Measurements from ENCODE around the gene TMEM120A. TPM values are rescaled to one million over a fixed set of nuclear protein-coding genes. Genes with fewer than 3 reads are reported as not detected.

TMEM120A gene
- total RNA-seq, 2 experiments from 2014 or later: 24.2 to 25.8 TPM

DNA sequence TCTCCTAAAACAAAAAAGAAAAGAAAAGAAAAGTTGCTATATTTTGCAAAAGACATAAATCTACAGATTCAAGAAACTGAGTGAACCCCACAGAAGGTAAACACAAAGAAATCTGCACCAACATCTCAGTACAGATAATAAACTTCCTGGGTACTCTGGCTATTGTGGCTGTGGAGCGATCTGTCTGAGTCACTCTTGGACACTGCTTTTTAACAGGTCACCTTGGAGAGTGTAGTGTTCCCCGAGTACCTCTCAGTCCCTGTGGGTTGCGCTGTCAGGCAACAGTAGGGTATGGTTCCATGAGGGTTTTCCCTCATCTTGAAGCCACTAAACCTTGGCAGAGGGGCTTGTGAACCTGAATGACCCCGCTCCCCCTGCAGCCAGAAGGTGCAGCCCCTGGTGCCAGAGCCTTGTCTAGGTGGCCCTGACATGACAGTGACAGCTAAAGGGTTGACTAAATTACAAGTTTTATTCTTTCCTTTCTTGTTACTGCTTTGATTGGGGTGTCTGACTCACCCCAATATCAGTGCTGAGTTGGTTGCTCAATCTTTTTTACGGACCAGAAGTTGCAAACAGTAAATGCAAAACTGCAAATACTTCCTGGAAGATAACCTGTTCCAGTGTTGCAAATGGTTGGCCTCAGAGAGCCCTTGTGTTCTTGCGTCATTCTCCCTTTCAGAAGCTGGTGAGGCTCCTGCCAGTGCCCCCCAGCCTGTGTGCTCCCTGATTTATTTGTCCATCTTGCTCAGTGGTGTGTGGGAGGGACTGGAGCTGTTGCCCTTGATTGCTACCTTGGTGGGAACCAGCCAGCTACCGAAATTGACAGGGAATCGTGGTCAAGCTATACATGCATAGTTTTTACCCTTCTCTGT lies 48.9 kb downstream of the TMEM120A start:
- no peak for DNase-seq
- H3K4me3 Mint-ChIP-seq: no peak overlapping the region
- H3K9me3 Mint-ChIP-seq: no peaks in the 10 kb centered on the region
- H3K27ac Mint-ChIP-seq: no peak overlapping the region
- intact Hi-C loops (cut with micrococcal nuclease): no loop called here
- H3K4me1 Mint-ChIP-seq (ENCODE audit: low read depth): peaks cover 16% of the 10 kb centered on the region
- H3K36me3 Mint-ChIP-seq: peaks cover 4% of the 10 kb centered on the region
- ChIA-PET CTCF (interaction anchor here (0.6 kb wide), 1 partner anchor 35 kb away, joined by 3 read pairs; no protein-coding TSS in a partner anchor), POLR2A (no interaction called here)
- no peaks in the 10 kb centered on the region for H3K27me3 Mint-ChIP-seq

DNA sequence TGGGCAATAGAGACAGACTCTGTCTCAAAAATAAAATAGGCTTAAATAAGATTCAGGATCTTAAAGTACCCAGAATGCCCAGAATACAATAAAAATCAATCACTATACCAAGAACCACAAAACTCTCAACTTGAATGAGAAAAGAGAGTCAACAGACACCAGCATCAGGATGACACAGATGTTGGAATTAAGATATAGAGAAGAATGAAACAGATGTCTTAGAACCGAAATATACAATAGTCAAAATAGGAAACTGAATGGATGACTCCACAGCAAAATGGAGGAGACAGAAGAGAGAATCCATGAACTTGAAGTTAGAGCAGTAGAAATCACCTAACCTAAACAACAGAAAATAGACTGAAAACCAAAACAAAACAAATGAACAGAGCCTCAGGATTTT lies 49.9 kb downstream of the TMEM120A start:
- Mint-ChIP-seq H3K27ac (no peak overlapping the region), H3K9me3 (no peaks in the 10 kb centered on the region), H3K4me1 (ENCODE audit: low read depth) (peaks cover 14% of the 10 kb centered on the region), H3K4me3 (no peak overlapping the region), H3K27me3 (no peaks in the 10 kb centered on the region), H3K36me3 (peaks cover 4% of the 10 kb centered on the region)
- ChIA-PET CTCF (no interaction called here), POLR2A (no interaction called here)
- no peak for DNase-seq
- intact Hi-C loops (cut with micrococcal nuclease): no loop called here

DNA sequence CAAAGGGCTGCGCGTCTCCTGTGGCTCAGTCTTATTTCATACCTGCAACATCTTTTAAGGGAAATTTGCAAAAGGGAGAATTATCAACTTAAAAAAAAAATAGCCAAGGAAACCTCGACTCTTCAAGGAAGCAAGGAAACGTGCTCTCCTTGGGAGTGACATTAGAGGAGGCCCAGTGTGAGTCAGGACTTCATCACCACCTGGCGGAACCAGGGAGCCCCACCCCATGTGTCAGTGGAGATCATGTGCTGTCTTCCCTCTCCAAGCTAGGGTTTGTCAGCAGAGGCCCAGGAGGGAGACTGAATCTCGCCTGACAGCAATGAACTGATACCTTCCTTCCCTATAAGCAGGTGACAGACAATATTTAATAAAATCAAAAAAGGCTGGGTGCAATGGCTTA lies 50.5 kb downstream of the TMEM120A start:
- POLR2A ChIA-PET: no interaction called here
- H3K4me3 Mint-ChIP-seq: no peak overlapping the region

DNA sequence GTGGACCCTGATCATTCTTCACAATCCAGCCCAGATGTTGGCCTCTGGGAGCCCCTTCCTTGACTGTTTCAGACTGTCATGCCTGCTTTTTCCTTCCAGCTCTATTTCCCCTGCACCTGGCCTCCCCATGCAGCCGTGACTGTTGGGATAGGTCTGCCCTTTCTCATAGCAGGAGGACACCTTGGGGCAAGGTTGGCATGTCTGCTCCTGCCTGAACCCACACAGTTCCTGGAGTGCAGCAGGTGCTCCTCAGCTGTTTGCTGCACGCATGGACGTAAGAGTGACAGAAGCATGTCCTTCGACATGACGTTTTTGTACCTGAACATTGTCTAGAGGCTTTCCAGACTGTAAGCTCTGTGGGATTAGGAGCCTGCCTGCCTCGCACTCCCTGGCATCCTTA lies 55.5 kb downstream of the TMEM120A start:
- H3K4me3 Mint-ChIP-seq: no peak overlapping the region
- ChIA-PET CTCF (no interaction called here), POLR2A (no interaction called here)
- intact Hi-C loops (cut with micrococcal nuclease): no loop called here
- H3K9me3 Mint-ChIP-seq: no peaks in the 10 kb centered on the region
- DNase-seq: no peak
- H3K27ac Mint-ChIP-seq: no peak overlapping the region
- peaks cover 4% of the 10 kb centered on the region for H3K4me1 Mint-ChIP-seq (ENCODE audit: low read depth)
- H3K27me3 Mint-ChIP-seq: no peaks in the 10 kb centered on the region
- H3K36me3 Mint-ChIP-seq: peaks cover 4% of the 10 kb centered on the region

More for the DNA sequence above, 50.5 kb downstream of the TMEM120A start:
- Mint-ChIP-seq H3K9me3 (no peaks in the 10 kb centered on the region), H3K4me1 (ENCODE audit: low read depth) (peaks cover 14% of the 10 kb centered on the region), H3K27me3 (no peaks in the 10 kb centered on the region), H3K27ac (no peak overlapping the region), H3K36me3 (peaks cover 4% of the 10 kb centered on the region)
- intact Hi-C loops (cut with micrococcal nuclease): no loop called here
- CTCF ChIA-PET: no interaction called here
- DNase-seq: no peak

DNA sequence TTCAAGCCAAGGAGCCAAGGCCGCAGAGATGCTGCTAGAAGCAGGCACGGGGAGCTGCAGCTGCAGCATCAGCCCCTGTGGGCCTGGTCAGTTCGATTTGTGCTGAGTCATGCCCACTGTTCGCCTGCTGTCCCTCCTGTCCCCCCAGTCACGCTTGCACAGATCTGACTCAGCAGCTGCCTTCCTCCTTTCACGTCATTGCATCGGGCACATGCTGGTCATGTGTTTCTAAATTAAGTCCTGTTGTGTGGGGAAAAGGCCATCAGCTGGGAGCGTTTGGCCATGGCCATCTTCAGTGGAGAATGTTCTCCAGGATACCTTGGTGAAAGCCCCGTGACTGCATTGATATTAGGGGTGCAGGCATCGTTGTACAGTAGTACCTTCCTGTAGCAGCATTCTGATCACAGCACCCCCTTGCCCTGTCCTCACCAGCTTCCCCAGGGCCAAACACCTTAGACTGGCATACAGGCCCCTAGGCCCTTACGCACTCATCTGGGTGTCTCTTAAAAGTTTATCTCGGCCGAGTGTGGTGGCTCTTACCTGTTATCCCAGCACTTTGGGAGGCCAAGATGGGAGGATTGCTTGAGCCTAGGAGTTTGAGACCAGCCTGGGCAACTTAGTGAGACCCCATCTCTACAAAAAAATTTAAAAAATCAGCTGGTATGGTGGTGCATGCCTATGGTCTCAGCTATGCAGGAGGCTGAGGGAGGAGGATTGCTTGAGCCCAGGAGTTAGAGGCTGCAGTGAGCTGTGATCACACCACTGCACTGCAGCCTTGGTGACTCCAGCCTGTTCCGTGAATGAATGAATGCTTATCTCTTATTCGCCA lies 56.2 kb downstream of the TMEM120A start:
- no peak overlapping the region for H3K27ac Mint-ChIP-seq
- H3K9me3 Mint-ChIP-seq: no peaks in the 10 kb centered on the region
- H3K4me1 Mint-ChIP-seq (ENCODE audit: low read depth): no peaks in the 10 kb centered on the region
- H3K4me3 Mint-ChIP-seq: no peak overlapping the region
- peaks cover 7% of the 10 kb centered on the region for H3K36me3 Mint-ChIP-seq
- intact Hi-C loops (cut with micrococcal nuclease): no loop called here
- POLR2A ChIA-PET: no interaction called here
- CTCF ChIA-PET: no interaction called here
- no peak for DNase-seq
- no peaks in the 10 kb centered on the region for H3K27me3 Mint-ChIP-seq

Other genes starting within 250 kb of the TMEM120A start
- 1 to 10 TPM; 1.3 to 2.0 TPM for gene CCL26, start 222.4 kb downstream of the TMEM120A start, total RNA-seq
- not detected for gene CCL24, start 180.8 kb downstream of the TMEM120A start, total RNA-seq
- 10 to 100 TPM; 30.1 to 31.9 TPM for gene RHBDD2, start 115.6 kb downstream of the TMEM120A start, total RNA-seq
- 10 to 100 TPM; 28.9 to 35.2 TPM for gene POR, start 79.4 kb downstream of the TMEM120A start, total RNA-seq
- 10 to 100 TPM; 37.8 to 40.5 TPM for gene STYXL1, start 53.4 kb upstream of the TMEM120A start, total RNA-seq
- 100 to 1,000 TPM; 259 to 271 TPM for gene MDH2, start 53.5 kb upstream of the TMEM120A start, total RNA-seq
- not detected for gene SRRM3, start 207.3 kb upstream of the TMEM120A start, total RNA-seq

Data from activated CD4-positive, alpha-beta memory T cell treated with anti-CD3 and anti-CD28 coated beads for 36 hours (primary cell).